Measurements from ENCODE around the gene RTL1.

The RTL1 gene

DNA sequence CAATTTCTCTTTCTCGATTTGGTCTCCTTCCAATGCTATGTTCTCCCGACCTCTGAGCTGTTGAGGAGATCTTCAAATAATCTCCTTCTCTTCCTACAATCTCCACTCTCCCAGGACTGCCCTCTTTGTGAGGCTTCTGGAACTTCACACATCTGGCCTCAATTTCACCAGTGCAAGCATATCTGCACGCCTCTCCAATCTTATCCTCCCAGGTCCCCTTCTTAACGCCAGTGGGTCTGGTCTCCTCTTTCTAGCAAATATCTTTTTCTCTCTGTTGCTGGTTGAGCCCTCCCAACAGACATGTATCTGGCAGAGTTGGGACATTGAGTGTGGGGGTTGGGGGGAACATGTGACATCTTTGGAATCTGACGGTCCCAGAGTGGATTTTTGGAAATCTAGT, 17.9 kb downstream of the RTL1 start:
- TF ChIP-seq, protein P1, sequence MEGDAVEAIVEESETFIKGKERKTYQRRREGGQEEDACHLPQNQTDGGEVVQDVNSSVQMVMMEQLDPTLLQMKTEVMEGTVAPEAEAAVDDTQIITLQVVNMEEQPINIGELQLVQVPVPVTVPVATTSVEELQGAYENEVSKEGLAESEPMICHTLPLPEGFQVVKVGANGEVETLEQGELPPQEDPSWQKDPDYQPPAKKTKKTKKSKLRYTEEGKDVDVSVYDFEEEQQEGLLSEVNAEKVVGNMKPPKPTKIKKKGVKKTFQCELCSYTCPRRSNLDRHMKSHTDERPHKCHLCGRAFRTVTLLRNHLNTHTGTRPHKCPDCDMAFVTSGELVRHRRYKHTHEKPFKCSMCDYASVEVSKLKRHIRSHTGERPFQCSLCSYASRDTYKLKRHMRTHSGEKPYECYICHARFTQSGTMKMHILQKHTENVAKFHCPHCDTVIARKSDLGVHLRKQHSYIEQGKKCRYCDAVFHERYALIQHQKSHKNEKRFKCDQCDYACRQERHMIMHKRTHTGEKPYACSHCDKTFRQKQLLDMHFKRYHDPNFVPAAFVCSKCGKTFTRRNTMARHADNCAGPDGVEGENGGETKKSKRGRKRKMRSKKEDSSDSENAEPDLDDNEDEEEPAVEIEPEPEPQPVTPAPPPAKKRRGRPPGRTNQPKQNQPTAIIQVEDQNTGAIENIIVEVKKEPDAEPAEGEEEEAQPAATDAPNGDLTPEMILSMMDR (IDR thresholded peaks at IDR 0.05; ENCODE audit: borderline replicate concordance, insufficient read depth, low read depth, low read length) = no peak
- no peak overlapping the region for H3K4me3 ChIP-seq (ENCODE audit: low read depth, low read length)

DNA sequence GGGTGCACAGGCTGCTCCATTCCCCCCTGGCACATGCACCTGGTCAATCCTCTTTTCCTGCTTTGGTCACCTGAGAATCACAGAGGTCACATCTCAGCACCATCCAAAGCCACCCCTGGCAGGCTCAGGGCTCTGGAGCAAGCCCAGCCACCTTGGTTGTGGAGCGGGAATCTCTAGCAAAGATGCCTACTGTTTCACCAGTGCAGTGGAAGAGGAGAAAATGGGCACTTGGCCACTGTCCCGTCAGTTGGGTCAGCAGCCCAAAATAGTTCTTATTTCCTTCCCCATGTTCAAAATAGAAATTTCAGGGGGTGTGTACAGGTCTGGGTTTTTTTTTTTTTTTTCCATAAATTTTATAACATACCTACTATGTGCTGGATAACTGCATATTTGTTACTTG, 18.3 kb downstream of the RTL1 start:
- TF ChIP-seq, protein P1 (IDR thresholded peaks at IDR 0.05; ENCODE audit: borderline replicate concordance, insufficient read depth, low read depth, low read length) = no peak

DNA sequence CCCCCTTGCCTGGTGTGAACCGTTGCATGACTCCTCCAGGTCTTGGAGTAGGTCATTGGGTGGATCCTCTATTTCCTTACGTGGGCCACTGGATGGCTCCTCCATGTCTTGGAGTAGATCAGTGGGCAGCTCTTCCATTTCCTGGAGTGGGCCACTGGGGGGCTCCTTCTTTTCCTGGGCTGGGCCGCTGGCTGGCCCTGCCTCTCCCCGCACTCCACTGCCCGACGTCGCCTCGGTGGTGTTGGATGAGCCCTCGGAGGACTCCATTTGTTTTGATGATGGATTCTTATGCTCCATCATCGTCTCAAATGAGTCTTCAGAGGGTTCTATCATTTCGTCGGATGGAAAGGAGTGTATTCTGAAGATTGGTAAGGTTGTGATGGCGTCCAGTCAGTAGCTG, 19.1 kb downstream of the RTL1 start:
- TF ChIP-seq, protein P1 (IDR thresholded peaks at IDR 0.05; ENCODE audit: borderline replicate concordance, insufficient read depth, low read depth, low read length) = no peak
- no peak overlapping the region for H3K4me3 ChIP-seq (ENCODE audit: low read depth, low read length)

More for the DNA sequence above, 18.3 kb downstream of the RTL1 start:
- no peak overlapping the region for H3K4me3 ChIP-seq (ENCODE audit: low read depth, low read length)

DNA sequence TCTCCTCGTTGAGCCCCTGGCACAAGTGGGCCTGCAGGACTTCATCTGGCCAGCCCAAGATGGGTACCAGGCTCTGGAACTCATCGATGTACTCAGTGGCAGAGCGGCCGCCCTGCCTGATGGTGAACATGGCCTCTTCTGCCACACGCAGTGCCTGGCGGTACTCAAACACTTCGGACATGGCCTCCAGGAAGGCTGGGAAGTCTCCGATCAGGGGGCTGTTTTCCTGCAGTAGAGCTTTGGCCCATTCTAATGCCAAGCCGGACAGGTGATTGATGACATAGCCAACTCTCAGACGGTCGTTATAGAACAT, 19.8 kb downstream of the RTL1 start:
- TF ChIP-seq, protein P1 (IDR thresholded peaks at IDR 0.05; ENCODE audit: borderline replicate concordance, insufficient read depth, low read depth, low read length) = no peak
- no peak overlapping the region for H3K4me3 ChIP-seq (ENCODE audit: low read depth, low read length)

DNA sequence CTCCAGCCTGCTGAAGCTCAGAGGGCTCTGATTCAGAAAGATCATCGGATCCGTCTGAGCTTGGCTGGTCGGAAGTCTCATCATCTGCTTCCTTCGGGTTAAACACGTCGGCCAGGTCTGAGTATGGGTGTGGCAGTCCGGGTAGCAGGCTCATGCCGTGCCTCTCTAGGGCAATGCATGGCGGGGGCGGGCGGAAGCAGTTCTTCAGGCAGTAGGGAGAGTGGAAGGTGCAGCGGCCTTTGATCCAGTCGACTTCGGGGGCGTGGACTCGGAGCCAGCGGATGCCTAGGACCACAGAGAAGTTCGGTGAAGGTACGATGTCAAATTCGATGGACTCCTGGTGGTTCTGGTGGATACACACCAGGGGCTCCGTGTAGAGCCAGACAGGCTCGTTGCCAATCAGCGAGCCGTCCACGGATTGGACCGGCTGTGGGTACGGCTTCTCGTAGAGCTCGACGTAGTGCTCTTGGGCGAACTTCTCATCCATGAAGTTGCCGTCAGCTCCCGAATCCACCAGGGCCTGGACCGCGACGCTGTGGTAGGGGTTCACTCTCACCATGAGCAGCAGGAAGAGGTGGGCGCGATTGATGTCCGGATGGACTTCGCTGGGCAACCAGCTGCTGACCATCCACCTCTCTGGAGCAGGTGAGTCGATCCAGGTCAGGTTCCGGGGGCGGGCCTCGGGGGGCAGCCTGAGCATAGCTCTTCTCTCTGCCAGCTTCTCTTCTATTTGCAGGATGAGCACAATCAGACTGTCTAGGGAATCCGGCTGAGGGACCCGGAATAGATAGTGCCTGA, 20.3 kb downstream of the RTL1 start:
- H3K4me3 ChIP-seq (ENCODE audit: low read depth, low read length) = no peak overlapping the region
- TF ChIP-seq, protein P1 (IDR thresholded peaks at IDR 0.05; ENCODE audit: borderline replicate concordance, insufficient read depth, low read depth, low read length) = no peak

DNA sequence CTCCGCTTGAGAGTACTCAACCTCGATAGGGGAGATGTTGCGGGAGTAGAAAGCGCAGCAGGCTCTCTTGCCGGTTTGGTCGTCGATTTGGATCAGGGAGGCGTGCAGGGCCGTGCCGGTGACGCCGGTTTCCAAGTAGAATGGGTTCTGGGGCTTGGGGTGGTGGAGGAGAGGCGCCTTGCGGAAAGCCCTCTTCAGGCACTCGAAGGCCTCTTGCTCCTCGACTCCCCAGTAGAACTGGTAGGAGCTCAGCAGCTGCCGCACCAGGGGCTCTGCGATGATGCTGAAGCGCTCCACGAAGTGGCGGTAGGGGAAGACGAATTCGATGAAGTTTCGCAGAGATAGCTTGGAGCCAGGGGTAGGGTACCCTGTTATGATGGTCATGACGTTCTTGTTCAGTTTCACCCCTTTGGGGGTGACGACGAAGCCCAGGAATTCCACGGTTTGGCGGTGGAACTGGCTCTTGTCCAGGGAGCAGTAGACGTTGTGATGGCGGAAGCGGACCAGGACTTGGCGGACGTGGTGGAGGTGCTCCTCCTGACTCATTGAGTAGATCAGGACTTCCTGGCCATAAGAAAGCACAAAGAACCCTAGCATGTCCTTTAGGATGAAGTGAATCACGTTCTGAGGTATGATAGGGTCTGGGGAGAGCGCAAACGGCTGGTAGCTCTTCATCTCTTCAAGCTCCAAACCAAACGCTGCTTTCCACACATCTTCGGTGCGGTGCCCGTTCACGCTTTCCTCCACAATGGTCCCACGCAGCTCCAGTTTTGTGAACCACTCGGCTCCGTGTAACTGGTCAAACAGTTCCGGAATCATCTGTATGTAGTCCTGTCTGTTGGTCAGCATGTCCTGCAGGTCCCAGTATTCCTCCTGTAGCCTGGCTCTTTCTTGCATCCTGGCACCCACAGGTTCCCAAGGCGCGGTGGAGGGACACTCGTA, 21.2 kb downstream of the RTL1 start:
- no peak overlapping the region for H3K4me3 ChIP-seq (ENCODE audit: low read depth, low read length)
- TF ChIP-seq, protein P1 (IDR thresholded peaks at IDR 0.05; ENCODE audit: borderline replicate concordance, insufficient read depth, low read depth, low read length) = no peak

Measured in GM12875 (cell line).